HG03558 (cell line): ENCODE results near the gene OCA2.
"Not testable (repeated sequence)": the region's sequence is repeated elsewhere in the genome, so short reads cannot be mapped to it uniquely, and the experiment has no call there.

ENCODE experiments used
- ATAC-seq: cut with Tn5 transposase; IDR thresholded peaks from one replicate; pipeline ENCODE4 v1.9.1; 2021; ENCODE audit warnings: moderate number of reproducible peaks; ENCODE audit not compliant: unreplicated experiment; ENCODE audit errors: extremely low read depth

OCA2 gene

DNA sequence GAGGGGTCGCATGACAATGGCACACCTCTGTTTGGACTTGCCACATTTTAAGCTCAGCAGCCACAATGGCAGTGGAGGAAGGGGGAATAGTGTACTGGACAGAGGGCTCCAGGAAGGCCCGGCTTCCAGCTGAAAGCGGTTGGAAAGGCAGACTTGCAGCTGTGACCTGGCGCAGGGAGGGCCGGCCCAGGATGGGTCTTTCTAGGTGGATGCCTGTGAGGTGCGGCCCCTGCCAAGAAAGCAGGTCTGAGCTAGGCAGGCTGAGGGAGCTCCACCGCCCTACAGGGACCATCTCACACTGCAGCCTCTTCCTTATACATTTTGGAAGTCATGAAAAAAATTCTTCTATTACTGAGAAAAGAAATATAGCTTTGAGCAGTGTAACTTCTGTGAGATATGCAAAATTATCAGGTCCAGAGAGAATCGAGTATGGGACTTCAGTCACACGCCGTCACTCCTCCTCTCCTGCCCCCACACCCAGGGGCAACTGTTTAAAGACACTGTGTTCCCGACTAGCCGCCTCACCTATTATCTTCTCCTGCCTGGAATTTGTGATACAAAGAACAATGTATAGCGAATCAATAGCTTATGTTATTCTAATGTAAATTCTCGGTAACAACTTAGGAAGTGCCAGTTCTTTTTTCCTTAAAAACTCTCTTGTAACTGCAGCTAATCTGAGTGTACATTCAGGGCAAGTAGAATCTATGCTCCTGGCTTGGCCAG is 331.0 kb downstream of the OCA2 start:
- no peak for ATAC-seq

DNA sequence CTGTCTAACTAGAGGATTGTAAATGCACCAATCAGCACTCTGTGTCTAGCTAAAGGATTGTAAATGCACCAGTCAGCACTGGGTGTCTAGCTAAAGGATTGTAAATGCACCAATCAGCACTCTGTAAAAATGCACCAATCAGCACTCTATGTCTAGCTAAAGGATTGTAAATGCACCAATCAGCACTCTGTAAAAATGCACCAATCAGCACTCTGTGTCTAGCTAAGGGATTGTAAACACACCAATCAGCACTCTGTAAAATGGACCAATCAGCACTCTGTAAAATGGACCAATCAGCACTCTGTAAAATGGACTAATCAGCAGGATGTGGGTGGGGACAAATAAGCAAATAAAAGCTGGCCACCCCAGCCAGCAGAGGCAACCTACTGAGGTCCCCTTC is 331.7 kb downstream of the OCA2 start:
- ATAC-seq = not testable (repeated sequence)

DNA sequence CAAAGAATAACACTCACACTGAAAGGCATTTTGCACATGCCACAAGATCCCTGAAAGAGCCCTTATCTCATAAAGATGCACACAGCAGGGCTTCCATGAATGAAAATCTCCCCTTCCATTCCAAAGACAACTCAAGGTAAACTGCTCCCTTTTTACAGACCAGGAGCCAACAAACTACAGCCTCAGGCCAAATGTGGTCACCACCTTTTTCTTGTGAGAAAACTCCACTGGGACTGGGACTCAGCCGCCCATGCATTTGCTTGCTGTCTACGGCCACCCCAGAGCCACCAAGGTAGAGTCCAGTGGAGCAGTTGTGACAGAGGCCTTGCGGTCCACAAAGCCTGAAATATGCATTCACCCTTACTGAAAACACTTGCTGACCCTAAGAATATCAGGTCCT is 334.8 kb downstream of the OCA2 start:
- ATAC-seq = no peak

DNA sequence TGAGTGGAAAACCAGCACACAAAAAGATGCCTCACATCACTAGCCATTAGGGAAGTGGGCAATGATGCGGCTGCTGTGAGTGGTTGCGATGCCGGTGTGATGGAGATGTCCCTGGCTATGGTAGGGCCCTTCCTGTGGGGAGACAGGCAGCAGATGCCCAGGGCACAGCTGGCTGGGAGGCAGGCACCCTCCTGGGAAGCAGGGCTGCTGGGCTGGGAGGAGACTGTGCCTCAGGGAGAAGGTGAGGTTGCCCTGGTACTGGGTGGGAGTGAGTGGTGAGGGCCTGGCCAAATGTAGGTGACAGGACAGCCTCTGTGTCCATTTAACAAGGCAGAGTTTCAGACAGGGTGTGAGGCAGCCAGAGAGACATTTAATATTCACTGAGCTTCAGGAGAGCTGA is 335.6 kb downstream of the OCA2 start:
- ATAC-seq = no peak

DNA sequence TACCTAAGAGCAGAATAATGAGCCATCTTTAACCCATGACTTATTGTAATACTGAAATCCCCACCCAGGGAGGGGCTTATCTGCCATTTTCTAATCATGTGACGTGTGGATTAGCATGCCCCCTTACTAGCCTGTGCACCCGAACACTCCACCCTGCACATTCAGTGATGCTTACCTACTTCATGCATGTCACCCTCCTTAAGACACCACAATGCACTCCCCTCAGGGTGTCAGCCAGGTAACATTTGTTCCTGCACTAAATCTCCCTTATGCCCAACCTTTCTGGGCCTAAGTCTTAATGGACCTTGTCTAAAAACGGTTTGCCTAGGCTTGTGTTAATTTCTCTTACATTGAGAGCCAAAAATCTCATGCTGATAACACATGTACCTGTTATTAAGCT is 336.6 kb downstream of the OCA2 start:
- ATAC-seq = no peak

DNA sequence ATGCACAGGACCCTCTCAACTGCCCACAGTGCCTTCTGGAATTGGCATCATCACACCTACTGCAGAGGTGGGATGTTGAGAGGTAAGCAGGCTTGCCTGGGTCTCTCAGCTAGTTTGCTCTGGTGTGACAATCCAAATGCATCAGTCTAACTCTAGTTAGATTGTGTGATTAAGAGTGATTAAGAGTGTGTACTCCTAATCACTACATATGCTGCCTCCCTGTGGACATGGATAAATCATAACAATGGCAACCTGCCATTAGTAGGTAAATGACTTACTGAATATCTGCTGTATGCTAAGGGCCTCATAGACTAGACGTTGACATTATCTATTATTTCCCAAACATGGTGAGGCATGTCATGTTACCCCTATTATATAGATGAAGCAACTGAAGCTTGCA is 342.1 kb downstream of the OCA2 start:
- no peak for ATAC-seq

DNA sequence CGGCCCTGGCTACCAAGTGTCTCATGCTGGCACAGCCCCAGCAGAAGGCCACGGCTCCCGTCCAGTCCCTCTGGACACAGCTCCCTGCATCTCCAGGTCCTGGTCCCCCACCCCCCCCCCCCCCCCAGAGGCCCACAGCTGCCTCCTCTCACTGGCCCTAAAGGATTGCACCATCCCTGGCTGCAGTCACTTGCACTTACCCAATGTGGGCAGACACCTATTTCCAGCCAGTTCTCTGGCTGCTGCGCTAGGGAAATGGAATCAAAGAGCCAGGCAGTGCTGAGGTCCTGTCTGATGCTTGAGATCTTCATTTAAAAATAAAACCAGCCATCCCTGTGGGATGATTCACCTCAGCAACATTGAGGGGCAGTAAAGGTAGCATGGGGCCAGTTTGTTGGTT is 346.4 kb downstream of the OCA2 start:
- no peak for ATAC-seq

DNA sequence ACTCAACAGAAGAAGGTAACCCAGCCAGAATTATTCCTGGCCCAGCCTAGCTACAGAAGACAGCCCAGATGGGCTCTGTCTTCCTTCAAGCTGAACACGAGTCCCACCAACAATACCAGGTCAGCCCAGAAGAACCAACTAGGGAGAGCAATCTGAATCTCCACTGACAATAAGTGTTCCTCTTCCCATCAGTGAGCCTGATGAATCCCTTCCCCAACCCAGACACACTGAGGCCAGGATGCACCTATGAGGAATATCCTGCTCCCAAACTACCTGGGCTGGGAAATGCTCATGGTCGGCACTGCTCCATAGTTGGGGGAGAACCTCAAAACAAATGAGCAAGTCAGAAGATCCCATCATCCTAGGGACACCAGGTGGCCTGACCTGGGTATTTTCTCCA is 351.1 kb downstream of the OCA2 start:
- ATAC-seq = no peak

DNA sequence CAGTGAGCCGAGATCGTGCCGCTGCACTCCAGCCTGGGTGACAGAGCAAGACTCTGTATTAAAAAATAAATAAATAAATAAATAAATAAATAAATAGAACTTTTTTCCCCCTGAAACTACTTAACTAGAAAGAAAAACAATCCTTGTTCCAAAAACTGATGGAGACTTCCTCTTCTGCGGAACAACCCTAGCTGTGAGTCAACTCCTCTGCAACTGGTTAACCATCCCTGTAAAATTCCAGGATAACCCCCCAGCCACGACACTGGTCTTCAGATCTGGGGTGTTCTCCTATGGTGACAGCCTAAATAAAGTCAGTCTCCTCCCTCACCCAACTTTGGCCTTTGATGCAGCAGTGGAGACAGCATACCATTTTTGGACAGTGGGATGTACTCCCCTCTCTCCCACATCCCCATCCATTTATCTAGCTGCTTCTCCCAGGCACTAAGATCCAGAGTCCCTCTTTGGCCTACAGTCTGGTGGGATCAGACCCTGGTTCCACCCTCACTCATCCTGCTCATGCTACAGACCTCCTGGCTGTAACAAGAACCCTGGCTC is 352.6 kb downstream of the OCA2 start:
- ATAC-seq = no peak

DNA sequence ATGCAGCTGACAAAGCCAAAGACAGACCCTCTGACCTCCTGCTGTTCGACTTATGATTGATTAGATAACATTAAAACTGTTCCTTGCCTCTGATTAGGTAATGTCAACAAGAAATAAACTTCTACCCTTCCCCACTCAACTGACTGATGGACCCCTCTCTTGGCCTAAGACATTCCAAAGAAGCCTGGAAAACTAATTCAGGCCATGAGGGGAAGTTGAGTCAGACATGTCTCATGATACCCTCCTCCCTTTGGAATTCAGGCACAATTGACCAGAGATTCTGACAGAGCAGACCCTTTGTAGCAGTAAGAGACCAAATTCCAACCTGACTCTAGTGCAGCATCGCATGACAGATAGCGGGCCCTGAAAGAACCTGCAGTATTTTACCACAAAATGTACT is 354.5 kb downstream of the OCA2 start:
- ATAC-seq = no peak

DNA sequence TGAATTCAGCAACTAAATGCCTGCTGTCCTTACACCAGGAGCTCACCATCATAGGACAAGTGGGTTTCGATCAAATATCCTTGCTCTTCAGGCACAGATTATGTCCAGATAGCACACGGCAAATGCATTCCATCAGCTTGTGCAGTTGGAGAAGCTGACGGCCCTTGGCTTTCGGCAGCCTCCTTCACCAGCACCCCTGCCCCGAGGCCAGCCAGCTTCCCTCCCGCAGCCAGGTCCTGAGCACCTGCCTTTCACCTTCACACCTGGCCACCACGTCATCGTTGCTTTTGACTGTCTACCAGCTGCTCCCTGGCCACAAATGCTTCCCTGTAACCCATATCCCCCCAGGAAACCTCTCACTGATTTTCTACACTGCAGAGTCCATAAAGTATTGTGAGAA is 355.5 kb downstream of the OCA2 start:
- no peak for ATAC-seq

DNA sequence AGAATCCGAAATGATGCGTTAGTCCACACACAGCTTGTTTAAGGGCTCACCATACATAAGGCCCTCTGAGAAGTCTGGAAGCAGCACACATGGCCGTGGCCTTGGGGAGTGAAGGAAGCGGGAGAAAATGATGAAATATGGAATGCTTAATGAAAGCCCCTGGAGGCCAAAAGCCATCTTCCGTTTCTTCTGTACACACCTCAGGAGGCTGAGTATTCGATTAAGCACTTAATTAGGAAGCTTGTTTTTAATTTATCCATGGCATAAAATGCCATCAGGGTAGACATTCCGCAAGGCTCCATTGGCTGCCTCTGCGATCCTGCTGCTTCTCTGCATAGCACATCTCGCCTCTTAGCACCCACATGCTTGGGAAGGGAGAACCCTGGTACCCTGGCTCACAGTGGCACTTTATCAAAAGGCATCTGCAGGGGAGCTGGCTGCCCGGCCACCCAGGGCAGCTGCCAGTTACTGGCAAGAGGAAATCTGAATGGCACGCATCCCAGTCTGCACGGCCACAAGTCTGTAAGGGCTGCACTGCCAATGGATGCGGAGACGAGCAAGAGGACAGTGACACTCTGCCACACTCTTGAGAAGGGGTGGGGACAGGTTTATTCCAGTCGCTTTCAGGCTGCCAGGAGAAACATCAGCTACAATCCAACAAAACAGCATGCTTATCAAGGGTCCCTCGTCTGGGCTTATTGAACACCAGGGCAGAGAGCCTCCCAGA is 356.2 kb downstream of the OCA2 start:
- ATAC-seq = no peak

DNA sequence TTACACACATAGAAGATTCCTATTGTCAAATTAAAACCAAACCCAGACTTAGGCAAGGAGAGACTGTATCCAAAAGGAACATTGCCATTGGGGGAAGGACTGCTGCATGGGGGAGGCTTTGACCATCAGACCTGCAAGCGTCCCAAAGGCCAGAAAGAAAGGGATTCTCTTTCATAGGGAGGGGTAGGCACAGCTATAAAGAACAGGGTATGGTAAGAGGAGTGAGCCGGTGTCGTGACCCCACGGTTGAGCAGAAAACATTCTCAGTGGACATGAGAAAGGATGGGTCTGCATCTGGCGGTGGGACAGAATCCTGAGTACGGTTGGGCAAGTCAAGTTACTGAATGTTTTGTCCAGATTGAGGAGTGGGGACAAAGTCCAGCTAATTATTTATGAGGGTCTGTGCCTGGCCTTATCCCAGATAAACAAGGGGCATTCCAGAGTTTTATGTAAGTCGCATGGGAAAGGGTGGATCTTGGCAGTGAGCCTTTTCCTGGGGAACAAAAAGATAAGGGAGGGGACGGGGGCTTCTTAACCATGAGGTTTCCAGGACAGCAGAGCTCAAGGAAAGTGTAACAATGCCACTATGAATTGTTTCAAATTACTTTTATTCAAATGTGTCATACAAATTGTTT is 357.8 kb downstream of the OCA2 start:
- no peak for ATAC-seq

DNA sequence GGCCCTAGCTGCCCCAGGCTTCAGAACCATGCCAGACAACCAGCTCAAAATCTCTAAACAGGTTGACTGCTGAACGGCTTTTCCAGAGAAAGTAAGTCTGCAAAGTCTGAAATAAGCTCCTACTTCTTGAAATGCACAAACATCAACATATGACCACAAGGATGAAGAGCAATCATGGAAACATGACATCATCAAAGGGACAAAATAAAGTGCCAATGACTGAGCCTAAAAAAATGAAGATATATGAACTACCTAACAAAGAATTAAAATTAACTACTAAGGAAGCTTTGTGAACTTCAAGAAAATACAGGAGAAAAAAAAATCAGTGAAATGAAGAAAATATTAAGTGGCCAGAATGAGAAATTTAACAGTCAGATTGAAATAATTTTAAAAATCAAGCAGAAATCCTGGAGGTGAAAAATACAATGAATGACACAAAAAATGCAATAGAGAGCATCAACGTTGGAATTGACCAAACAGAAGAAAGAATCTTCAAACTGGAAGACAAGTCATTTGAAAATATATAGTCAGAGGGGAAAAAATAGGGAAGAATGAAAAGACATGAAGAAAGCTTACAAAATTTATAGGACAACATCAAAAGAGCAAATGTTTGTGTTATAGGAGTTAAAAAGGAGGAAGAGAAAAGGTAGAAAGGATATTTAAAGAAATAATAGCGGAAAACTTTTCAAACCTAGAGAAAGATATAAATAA is 364.2 kb downstream of the OCA2 start:
- no peak for ATAC-seq

DNA sequence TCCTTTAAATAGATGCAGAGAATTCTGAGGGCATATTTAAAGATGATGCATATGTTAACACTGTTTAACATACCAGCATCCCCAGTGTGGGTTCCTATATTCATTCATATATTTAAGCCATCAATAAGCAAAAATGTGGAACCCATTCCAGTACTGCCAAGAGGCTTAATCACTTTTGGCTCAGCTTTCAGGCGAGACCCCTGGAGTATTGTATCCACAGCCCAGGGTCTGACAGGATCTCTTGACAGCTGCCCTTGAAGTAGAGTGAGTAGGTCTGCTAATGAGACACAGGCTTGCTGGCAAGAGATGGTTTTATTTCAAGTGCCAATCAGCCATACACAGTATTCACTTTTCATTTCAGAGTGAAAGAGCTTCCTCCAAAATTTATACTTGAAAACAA is 367.3 kb downstream of the OCA2 start:
- ATAC-seq = no peak

DNA sequence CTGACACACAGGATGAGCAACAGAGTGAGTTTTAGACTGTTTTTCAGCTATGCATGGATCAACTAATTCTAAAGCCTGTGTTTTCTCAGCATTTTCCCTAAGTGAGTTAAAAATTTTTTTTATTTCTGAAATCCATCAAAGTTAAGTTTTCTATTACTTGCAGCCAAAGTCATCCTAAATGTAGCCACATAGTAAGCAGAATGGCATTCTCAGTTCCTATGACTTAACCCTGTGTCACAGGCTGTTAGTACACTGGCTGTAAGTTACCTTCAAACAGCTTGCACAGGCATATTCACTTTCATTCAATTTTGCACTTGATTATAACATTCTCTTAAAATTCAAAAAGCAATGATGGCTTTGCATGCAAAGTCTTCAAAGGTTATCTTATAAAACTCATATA is 368.2 kb downstream of the OCA2 start:
- ATAC-seq = no peak

DNA sequence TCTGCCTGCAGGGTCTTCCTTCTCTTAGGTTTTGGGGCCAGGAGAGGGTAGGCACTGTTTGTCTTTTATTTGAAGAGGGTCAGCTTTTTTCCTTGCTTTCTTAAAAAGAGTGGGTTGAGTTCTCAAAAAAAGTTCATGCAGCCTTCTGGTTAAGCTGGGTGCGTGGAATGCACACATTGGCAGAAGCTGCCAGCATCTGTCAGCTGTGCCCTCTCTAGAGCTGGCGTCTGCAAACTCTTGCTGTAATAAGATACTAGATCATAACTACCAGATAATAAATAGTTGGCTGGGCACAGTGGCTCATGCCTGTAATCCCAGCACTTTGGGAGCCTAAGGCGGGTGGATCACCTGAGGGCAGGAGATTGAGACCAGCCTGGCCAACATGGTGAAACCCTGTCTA is 373.4 kb downstream of the OCA2 start:
- no peak for ATAC-seq

DNA sequence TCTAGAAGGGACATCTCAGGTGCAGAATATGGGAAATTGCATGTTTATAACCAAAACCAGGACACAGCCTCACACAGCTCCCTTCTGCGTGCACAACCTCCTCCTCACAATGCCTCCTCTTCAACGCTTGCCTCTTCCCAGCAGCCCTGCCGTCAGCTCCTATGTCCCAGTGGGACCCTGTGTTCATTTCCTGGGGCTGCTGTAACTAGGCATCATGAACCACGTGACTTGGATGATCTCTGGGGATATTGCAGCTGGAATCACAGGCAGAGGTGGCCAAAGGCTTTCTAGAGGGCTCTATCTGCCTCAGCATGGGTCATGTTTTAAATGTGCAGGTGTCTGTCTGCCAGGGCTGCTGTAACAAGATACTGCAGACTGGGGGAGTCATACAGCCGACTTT is 375.3 kb downstream of the OCA2 start:
- no peak for ATAC-seq

DNA sequence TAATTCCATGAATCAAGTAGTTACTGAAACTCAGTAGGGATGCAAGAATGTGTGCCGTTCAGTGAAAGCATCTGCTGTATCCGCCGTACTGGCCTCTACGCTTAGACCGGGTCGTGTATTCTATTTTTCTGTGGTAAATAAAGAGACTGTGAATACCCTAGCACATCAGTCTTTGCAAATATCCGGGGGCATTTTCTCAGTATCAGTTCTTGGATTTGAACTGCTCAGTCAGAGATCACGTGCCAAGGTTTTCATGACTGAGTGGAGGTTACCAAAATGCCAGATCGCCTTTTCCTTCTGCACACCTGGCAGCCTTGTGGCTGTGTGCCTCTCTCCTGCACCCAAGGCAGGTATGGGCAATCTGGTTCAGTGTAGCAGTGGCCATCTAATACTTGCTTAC is 377.0 kb downstream of the OCA2 start:
- no peak for ATAC-seq

DNA sequence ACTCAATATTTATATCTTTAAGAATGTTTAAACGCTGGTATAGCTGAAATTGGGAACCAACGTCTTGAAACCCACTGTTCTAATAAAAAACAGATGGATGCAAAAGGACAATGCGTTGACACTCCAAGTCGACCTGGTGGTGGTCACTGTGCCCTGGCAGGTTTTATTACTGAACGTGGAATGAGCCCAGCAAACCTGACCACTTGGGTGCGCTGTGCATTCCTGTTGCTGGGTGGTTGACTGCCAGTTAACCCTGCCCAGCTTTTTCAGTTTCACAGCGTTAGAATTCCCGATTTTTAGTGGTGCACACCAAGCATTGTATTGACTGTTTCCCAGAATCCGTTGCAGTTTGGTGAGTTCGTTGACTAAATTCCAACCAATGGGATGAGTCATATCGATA is 384.4 kb downstream of the OCA2 start:
- ATAC-seq = no peak

DNA sequence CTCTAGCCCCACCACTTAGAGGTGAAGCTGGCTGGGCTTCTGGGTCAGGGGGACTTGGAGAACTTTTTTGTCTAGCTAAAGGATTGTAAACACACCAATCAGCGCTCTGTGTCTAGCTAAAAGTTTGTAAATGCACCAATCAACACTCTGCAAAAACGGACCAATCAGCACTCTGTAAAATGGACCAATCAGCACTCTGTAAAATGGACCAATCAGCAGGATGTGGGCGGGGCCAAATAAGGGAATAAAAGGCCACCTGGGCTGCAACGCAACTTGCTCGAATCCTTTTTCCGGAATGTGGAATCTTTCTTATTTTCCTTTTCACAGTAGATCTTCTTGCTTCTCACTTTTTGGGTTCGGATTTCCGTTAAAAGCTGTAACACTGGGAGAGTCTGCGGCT is 385.3 kb downstream of the OCA2 start:
- ATAC-seq = not testable (repeated sequence)
